Stimulated activated CD8-positive, alpha-beta memory T cell treated with anti-CD3 and anti-CD28 coated beads, Interleukin-12 subunit alpha, Interleukin-12 subunit beta, amount 100 ng/mL, for 1 hour (primary cell): Measurements from ENCODE around the gene EPHA10.
"Not testable (repeated sequence)": the region's sequence is repeated elsewhere in the genome, so short reads cannot be mapped to it uniquely, and the experiment has no call there.

ENCODE experiments used
- DNase-seq: peaks from one replicate; pipeline ENCODE4 v3.0.0-alpha.2; 2020; ENCODE audit warnings: low read depth

The EPHA10 gene

DNA sequence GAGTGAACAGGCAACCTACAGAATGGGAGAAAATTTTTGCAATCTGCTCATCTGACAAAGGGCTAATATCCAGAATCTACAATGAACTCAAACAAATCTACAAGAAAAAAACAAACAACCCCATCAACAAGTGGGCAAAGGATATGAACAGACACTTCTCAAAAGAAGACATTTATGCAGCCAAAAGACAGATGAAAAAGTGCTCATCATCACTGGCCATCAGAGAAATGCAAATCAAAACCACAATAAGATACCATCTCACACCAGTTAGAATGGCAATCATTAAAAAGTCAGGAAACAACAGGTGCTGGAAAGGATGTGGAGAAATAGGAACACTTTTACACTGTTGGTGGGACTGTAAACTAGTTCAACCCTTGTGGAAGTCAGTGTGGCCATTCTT is 6.5 kb upstream of the EPHA10 start:
- DNase-seq: not testable (repeated sequence)

DNA sequence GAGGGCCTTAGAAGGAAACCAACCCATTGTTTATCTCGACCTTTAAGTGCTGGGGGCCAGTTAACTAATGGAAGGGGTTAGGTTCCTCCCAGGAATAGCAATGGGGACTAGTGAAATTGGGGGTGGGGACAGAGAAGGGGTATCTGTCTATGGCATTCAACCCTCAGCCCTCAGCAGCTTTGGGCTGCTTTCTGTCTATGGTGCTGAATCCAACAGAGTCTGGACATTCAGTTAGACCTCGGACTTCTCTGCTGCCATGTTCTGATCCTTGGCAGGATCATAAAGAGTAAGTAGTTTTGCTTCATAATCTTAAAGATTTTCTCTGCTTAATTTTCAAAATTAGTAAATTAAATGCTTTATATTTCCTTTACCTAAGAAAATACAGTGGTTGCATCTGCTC is 2.6 kb upstream of the EPHA10 start:
- no peak for DNase-seq

DNA sequence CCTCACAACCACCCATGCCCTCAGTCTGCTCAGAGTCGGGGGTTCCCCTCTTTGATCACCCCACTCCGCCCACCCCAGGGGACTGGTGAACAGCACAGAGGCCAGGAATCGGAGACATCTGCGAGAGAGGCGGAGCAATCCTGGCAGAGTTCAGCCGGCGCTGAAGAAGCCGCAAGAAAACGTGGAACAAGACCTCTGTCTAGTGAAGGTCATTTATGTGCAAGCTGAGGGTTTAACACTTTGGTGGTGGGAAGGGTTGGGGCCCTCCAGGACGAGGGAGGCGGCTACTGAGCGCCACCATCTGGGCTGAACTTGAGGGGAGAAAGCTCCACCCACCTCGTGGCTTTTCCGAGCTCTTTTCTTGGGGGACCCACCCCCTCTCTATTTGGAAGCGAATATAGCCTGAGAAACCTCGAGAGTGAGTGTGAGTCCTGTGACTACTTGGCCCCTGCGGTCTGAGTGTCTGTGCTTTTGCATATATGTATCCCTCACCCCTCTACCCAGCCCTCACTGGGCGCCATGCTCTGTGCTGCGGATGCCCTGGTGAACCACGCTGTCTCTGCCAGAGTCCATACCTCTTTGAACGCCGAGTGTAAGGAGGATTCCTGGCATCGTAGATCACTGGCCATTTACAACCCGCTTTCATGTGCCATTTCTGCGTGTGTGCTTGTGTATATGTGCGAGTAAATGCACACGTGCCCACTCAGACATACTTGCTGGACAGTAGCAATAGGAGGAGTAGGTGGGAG is 1.2 kb upstream of the EPHA10 start:
- DNase-seq: no peak

DNA sequence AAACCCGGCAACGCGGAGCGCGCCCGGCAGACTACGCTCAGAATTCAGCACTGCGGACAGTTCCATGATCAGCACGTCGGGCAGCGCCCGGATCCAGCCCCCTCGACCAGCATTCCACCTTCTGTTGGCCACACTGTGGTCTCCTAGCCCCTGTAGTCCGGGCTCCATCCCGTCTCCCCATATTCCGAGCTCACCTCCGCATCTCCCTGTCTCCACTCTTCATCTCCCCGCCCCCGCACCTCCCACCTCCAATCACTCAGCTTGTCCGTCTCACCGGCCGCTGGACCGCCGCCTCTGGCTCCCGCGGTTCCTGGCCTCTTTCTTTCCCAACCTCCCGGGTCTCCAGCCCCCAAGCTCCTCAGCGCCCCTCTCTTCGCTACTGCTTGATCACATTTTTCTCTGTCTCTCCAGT is 500 bp downstream of the EPHA10 start:
- no peak for DNase-seq

DNA sequence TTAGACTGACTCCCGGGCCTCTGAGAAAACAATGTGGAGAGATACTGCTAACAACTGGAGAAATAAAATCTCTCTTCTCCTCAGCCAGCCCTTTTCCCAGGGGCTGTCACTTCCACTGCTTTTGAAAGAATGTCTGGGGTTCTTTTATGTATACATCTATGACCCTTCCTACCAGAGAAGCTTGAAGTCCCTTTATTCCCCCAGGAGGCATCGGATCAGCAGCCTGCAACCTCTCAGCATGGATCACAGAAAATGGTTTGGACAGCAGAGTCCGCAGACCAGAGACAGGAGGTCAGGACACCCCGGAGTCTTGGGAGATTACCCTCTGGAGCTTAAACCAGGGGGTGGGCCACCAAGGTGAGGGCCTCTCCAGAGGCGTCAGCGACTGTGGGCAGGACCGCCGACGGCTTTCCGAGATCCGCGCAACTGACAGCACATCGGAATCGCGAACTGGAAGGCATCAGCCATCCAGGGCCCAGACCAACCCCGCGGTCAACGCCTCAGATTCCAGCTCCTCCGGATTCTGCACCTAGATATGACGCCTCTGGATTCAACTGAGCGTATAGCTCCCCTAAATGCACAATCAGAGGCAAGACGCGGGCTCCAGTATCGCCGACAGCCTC is 1.0 kb downstream of the EPHA10 start:
- no peak for DNase-seq

DNA sequence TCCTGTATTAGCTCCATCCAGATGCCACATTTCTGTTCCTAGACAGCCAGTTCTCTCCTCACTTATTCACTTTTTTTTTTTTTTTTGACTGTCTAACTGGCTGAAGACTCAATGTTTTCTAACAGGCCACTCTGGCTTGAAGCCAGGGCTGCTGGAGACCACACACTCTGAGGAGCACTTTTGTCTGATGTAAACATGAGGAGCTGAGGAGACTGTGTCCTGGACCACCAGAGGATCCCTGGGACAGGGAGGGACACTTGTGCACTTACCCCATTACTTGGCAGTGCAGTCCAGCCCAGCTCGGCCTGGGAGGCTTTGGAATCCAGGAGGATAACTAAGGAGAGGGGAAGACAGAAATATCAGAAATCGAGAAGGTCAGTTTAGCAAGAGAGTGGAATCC is 2.4 kb downstream of the EPHA10 start:
- DNase-seq: no peak

DNA sequence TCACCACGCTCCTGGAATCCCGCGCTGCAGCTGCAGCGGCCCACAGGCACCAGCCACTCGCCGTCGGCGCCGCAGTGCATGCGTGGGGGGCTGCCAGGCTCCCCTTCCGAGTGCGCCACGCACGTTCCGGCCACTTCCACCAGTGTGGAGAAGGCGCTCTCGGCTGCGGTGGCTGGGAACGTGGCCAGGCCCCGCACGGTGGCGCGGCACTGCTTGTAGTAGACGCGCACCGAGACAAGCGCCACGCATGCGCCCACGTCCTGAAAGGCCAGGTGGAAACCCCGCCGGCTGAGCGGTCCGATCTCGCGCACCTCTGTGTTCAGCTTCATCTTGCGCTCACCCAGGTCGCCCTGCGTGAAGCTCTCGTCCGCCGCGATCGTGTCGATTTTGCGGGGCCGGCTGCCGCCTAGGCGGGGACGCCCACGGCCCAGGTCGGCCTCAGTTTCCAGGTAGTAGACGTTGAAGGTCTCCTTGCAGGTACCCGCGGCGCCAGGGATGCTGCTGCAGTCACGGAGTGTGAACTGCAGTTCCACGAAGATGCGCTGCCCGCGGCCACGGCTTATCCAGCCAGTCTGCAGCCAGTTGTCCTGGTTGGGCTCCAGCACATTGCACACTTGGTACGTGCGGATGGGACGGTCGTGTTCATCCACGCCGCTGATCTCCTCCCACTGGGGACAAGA is 3.4 kb downstream of the EPHA10 start:
- no peak for DNase-seq

DNA sequence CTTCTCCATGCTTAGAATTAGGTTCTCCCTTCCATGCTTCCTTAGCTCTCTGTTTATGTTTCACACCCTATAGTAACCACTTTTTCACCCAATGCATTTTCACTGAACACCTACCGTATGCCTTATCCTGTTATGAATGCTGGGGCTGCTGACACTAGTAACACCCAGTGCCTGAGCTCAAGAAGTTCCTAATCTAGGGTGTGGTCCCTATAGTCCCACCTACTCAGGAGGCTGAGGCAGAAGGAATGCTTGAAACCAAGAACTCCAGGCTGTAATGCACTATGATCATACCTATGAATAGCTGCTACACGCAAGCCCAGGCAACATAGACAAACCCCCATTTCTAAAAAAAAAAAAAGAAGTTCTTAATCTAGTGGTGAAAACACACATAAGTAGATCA is 5.5 kb downstream of the EPHA10 start:
- DNase-seq: no peak

DNA sequence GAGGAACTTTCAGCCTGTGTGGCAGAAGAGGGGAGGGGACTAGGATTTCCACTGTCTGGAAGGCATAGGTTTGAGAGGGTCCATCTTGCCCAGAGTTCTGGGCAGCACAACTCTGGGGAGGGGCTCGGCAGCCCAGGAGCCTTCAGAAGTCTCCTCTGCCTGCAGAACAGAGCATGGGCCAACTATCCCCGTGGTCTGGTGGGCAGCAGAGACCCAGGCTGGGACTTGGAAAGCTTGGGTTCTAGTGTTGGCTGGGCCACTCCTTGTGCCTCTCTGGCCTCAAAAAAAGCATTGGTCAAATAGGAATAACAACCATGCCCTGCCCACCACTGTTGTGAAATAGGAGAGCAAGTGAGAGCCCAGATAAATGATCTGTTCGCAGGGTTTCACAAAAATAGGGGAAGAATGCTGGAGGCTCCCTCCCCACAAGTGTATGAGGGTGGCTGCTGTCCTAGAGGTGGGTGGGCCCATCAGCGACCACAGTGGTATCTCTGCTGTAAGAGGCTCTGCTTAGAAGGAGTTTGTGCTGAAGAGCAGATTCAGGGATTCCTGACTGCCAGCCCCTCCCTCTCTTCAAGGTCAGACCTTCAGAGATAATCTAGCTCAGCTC is 8.9 kb downstream of the EPHA10 start:
- DNase-seq: no peak

DNA sequence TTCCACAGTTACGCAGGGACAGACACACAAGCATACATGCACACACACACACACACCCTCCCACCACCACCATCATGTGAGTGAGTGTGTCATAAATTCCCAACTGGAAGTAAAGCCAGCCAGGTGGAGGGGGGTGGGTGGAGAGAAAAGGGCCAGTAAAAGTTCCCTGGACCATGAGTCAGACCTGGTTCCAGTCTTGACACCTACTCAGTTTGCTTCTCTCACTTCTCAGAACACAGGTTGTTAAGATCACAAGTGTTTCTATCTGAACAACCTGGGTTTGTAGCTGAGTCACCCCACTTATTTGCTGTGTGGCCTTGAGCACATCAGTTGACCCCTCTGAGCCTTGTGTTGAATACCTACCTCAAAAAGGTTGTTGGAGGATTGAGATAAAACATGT is 9.6 kb downstream of the EPHA10 start:
- no peak for DNase-seq

DNA sequence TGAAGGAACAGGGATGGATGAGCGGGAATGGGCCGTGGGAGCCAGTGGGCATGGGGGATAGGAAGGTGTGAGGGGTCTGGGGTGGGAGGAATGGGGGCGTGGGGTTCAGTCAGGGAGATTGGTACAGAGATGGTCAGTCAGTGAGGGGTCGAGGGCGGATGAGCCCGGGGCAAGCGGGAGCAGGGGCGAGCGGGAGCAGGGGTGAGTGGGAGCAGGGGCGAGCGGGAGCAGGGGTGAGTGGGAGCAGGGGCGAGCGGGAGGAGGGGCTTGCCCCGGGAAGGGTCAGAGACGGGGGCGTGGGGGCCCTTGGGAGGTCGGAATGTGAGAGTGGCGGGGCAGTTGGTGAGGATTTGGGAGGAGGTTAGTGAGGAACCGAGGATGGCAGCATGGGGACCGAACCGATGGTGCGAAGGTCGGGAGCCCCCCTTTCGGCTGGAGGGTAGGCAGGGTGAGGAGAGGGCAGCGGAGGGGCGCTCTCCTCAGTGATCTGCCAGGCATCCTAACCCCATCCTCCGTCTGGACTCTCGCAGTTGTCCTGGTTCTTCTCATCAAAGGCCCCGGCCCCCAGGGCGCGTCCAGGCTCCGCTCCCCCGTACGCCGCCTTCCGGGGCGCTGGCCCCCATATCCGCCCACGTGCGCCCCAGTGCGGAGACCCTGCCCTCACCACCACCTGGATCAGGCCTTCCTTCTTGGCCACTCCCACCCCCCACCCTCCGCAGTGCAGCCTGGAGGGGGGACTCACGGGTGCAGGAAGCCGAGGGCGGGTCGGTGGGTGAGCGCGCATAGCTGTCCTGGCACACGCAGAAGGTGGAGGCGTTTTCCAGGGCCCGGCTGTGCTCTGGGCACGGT is 11.2 kb downstream of the EPHA10 start:
- DNase-seq: no peak

DNA sequence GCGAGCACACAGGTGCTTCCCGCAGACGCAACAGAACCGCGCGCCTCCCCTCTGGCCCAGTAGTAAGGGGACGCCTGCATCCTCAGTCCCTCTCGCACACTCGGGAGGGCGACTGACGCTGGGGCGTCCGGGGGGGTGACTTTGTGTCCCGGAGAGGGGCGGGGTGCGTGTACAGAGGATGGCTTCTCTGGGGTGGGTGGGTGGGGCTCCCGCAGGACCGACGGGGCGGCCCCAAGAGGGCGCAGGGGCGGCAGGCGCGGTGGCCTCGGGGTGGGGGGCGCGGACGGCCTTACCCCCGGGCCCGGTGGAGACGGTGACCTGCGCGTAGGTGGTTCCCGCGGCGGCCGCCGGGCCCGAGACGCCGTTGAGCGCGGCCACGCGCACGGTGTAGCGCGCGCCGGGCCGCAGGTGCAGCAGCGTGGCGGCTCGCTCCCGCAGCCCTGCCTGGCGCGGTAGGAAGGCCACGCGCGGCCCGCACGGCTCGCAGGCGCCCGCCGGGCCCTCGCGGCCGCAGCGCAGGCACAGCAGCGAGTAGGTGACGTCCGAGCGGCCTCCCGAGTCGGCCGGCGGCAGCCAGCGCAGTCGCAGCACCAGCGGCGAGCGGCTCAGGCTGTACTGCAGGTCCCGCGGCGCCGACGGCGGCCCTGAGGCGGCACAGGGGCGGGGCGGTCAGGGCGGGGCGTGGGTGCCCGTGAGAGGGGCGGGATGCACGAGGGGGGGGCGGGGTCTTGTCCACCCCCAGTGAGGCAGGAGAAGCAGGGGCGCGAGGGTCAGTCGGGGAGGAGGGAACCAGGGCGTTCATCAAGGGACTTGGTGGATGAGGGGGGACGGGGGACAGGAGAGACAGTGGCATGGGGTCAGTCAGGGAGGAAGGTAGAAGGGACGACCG is 12.1 kb downstream of the EPHA10 start:
- no peak for DNase-seq

DNA sequence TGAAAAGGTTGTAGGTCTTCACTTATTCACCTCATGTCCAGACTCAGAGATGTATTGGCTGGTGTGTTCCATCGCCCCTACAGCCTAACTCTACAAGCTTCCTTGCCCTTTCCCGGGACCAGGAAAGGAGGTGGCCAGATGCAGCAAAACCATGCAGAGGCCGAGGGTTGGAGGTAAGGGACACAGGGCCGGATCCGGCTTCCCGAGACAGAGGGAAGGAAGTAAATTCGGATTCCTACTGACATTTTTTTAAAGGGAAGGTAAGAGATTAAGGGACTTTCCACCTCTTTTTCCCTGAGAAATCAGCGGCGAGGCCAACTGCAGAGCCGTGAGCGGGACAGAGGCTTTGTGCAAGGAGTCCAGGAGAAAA is 12.7 kb downstream of the EPHA10 start:
- DNase-seq: no peak

DNA sequence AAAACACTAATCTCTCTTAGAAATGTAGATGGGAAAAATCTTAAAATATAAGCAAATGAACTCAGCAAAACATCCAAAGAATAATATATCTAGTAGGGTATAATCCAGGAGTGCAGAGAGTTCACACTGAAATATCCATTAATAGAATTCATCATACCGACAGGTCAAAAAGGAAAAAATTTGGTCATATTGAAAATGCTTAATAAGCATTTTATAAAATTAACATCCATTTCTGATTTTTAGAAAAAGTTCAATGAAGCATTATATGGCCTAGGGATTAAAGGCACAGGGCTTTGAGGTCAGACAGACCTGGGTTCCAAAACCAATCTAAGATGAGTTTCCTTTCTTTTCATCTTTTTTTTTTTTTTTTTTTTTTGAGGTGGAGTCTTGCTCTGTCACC is 16.4 kb downstream of the EPHA10 start:
- no peak for DNase-seq

DNA sequence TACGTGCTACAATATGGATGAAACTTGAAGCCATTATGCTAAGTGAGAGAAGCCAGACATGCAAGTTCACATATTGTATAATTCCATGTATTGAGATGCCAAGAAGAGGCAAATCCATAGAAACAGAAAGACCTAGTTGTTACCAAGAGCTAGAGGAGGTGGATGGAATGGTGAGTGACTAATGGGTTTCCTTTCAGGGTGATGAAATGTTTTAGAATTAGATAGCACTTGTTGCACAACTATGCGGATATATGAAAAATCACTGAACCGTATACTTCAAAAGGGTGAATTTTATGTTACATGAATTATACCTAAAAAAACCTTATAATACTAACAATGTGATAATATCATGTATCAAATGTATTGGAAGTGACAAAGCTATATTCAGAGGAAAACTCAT is 18.1 kb downstream of the EPHA10 start:
- no peak for DNase-seq

DNA sequence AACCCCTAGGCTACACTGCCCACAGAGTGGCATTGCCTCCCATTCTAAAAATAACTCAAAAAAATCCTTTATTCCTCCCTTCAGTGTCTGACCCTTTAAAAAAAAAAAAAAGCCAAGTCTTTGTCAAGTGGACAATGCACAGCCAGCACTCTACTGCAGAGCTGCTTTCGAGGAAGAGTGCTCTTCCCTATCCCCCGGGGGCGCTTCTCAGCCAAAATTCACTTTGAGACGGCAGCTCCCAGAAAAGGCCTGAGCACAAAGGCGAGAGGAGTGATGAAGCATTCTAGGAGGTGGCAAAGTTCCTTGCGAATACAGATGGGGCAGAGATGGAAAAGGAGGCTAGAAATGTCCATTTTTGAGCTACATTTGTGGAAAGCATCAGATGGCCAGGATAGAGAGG is 23.3 kb downstream of the EPHA10 start:
- no peak for DNase-seq

DNA sequence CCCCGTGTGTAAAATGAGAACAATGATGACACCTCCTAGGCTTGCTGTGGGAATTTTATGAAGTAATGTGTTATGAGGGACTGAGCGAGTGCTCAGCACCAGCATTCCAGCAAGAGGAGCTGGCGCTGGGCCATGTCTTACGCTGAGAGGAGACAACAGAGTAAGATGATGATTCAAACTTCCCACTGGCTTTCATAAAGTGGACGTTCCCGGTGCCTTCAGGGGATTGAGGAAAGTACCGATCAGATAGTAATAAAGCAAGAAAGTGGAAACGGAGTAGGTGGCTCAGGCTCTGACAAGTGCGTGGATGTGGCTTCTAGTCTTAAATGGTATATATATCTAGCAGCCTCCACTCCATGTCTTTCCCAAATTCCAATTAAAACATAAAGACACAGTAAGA is 23.8 kb downstream of the EPHA10 start:
- DNase-seq: no peak

DNA sequence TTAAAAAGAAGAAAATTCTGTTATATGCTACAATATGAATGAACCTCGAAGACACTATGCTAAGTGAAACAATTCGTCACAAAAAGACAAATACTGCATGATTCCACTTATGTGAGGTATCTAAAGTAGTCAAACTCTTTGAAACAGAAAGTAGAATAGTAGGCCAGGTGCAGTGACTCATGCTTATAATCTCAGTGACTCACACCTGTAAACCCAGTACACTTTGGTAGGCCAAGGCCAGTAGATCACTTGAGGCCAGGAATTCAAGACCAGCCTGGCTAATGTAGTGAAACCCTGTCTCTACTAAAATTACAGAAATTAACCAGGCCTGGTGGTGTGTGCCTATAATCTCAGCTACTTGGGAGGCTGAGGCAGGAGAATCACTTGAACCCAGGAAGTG is 25.7 kb downstream of the EPHA10 start:
- no peak for DNase-seq

DNA sequence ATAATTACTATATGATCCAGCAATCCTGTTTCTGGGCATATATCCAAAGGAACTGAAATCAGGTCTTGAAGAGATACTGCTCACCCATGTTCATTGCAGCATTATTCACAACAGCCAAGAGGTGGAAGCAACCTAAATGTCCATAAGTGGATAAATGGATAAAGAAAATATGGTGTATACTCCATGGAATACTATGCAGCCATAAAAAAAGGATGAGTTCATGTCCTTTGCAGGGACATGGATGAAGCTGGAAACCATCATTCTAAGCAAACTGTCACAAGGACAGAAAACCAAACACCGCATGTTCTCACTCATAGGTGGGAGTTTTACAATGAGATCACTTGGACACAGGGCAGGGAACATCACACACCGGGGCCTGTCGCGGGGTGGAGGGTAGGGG is 26.3 kb downstream of the EPHA10 start:
- DNase-seq: not testable (repeated sequence)

DNA sequence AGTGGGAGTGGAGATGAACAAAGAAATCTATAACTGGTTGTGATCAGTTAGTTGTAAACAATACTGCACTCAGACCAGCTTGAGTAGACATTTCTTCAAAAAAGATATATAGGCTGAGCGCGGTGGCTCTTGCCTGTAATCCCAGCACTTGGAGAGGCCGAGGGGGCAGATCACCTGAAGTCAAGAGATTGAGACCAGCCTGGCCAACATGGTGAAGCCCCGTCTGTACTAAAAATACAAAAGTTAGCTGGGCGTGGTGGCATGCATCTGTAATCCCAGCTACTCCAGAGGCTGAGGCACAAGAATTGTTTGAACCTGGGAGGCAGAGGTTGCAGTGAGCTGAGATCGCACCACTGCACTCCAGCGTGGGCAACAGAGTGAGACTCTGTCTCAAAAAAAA is 26.9 kb downstream of the EPHA10 start:
- DNase-seq: not testable (repeated sequence)
